Colonic mucosa (tissue), 4 donors: ENCODE results near the gene KDM4B. TPM values are rescaled to one million over a fixed set of nuclear protein-coding genes. Genes with fewer than 3 reads are reported as not detected.

Experiments
- DNase-seq: peaks from one replicate; pipeline ENCODE4 v3.0.0-alpha.2; 2020
- H3K27ac ChIP-seq: fragments of 200-600 bp; one replicate; pipeline ENCODE4 v1.8.0; 2021
- H3K27me3 ChIP-seq: fragments of 200-600 bp; one replicate; pipeline ENCODE4 v1.8.0; 2021
- H3K36me3 ChIP-seq: fragments of 200-600 bp; one replicate; pipeline ENCODE4 v1.8.0; 2021
- H3K4me1 ChIP-seq: fragments of 200-600 bp; one replicate; pipeline ENCODE4 v1.8.0; 2021; ENCODE audit warnings: mild to moderate bottlenecking
- H3K4me3 ChIP-seq: fragments of 200-600 bp; one replicate; pipeline ENCODE4 v1.8.0; 2021
- H3K9ac ChIP-seq, 2 donors: one replicate each; pipeline ENCODE4 v1.7.0; 2013; ENCODE audit warnings: control low read depth in 2 of 2, low read depth in 2 of 2, low read length in 2 of 2
- H3K9me3 ChIP-seq: fragments of 200-600 bp; one replicate; pipeline ENCODE4 v1.8.0; 2021
- intact Hi-C: fragments of 100-400 bp; cut with DNase I; formaldehyde crosslinking; loops from one replicate; pipeline ENCODE4 v1.14.1; 2022
- total RNA-seq, 2 donors: library from RNA; stranded (reverse); fragmentation: NEBNext Ultra II Directional in 1 of 2; extraction: Animal tissue kit (Norgen Biotek cat#: 25700) in 1 of 2; gene quantifications; one replicate each; pipeline ENCODE4 v1.2.1, GENCODE V29; 2021
- TF ChIP-seq, protein P1 (sequence below): fragments of 200-600 bp; IDR thresholded peaks from one replicate; pipeline ENCODE4 v1.8.0; 2022; ENCODE audit warnings: antibody characterized with exemption, mild to moderate bottlenecking
- donor health status: healthy.
- donor health status: DM: no; HTN: no; CAD: no.
- donor health status: DM: no; HTN: no; CAD: no.

Gene KDM4B
- total RNA-seq, 2 donors from 2014 or later = 35.2 to 52.9 TPM

DNA sequence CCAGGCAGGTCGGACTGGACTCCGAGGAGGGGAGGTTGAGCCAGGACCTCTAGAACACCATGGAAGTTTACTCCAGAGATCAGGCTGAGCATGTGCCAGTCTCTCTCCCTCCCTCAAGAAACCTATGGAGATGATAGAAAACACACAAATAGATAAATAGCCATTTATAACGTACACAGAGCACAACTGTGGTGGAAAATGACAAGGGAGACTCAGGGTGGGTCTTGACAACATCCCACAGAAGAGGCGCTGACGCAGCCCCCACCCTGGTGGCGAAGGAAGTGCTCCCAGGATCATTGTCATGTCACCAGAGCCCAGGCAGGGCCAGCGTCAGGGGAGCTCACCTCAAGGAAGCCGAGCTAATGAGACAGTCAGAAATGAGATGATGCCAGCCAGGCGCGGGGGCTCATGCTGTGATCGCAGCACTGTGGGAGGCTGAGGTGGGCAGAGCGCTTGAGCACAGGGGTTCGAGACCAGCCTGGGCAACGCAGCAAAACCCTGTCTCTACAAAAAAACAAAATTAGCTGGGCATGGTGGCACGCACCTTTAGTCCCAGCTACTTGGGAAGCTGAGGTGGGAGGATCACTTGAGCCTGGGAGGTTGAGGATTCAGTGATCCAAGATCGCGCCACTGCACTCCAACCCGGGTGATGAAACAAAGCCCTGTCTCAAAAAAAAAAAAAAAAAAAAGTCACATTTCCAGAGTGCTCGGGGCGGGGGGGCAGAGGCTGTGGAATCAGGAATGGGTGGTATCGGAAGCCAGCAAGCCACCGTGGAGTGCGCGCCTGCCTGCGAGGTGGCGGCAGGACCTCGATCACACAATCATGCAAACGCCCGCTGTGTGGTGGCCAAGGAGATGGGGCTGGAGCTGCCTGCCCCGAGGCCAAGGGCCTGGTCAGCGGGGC is 178.4 kb downstream of the KDM4B start:
- Histone ChIP-seq H3K27me3 (no peaks in the 10 kb centered on the region), H3K4me3 (no peak overlapping the region), H3K9ac (no peak overlapping the region), H3K4me1 (no peaks in the 10 kb centered on the region), H3K9me3 (no peaks in the 10 kb centered on the region), H3K27ac (no peak overlapping the region), H3K36me3 (peaks cover 12% of the 10 kb centered on the region)
- no peak for DNase-seq
- TF ChIP-seq, protein P1, sequence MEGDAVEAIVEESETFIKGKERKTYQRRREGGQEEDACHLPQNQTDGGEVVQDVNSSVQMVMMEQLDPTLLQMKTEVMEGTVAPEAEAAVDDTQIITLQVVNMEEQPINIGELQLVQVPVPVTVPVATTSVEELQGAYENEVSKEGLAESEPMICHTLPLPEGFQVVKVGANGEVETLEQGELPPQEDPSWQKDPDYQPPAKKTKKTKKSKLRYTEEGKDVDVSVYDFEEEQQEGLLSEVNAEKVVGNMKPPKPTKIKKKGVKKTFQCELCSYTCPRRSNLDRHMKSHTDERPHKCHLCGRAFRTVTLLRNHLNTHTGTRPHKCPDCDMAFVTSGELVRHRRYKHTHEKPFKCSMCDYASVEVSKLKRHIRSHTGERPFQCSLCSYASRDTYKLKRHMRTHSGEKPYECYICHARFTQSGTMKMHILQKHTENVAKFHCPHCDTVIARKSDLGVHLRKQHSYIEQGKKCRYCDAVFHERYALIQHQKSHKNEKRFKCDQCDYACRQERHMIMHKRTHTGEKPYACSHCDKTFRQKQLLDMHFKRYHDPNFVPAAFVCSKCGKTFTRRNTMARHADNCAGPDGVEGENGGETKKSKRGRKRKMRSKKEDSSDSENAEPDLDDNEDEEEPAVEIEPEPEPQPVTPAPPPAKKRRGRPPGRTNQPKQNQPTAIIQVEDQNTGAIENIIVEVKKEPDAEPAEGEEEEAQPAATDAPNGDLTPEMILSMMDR = no peak
- intact Hi-C loops = no loop called here

DNA sequence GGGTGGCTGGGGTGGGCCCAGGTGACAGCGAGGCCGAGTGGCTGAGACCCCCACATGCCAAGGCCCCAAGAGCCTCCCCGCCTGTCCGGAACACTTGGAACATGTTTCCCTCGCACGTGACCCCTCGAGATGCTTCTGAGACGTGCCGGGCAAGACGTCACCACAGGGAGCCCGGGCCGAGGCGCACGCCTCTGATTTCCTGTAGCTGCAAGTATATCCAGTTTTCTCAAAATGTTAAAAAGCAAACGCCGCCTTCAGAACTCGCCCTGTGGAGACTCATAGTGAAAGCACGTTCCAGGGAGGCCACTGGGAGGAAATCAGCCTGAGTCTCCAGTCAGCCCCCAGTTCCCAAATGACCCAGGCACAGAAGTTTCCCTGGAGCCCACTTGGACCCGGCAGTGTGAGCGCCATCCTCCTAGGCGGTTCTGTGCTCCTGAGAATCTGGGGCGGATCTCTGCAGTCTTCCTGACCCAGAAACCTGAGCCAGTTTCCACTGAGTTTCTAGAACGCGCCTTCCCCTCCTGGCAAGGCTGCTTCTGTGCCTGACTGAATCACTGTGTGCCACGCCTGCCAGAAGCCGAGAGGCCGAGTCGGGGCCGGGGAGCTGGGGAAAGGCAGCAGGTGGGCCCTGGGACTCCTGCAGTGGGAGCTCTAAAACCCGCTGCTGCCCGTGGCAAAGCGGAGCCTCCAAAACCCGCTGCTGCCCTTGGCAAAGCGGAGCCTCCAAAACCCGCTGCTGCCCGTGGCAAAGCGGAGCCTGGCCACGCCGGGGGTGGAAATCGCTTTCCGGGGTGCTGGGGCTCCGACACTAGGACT is 179.3 kb downstream of the KDM4B start:
- H3K9me3 ChIP-seq = no peaks in the 10 kb centered on the region
- H3K9ac ChIP-seq = no peak overlapping the region
- H3K4me3 ChIP-seq = no peak overlapping the region
- TF ChIP-seq, protein P1 = no peak
- no peak overlapping the region for H3K27ac ChIP-seq
- DNase-seq = no peak
- intact Hi-C loops = no loop called here
- H3K36me3 ChIP-seq = peaks cover 12% of the 10 kb centered on the region
- no peaks in the 10 kb centered on the region for H3K4me1 ChIP-seq
- no peaks in the 10 kb centered on the region for H3K27me3 ChIP-seq

DNA sequence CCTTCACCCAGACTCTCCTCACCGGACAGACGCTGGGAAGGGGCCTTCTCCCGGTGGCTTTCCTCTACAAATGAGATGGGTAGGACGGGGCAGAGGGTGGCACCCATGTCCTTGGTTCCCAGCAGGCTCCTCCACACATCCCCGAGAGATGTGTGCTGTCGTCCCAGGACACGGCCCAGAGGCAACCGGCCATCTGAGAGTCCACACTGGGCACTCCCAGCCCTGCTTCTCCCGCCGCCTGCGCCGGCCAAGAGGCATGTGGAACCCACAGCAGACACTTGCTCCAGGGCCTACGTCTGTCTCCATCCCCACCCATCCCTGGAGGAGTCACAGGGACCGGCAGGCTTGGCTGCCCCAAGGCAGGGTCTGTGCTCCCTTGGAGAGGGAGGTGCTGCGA is 179.9 kb downstream of the KDM4B start:
- H3K36me3 ChIP-seq = peaks cover 11% of the 10 kb centered on the region
- intact Hi-C loops = no loop called here
- no peak overlapping the region for H3K9ac ChIP-seq
- DNase-seq = no peak
- H3K27me3 ChIP-seq = no peaks in the 10 kb centered on the region
- H3K9me3 ChIP-seq = no peaks in the 10 kb centered on the region
- H3K4me1 ChIP-seq = no peaks in the 10 kb centered on the region
- TF ChIP-seq, protein P1 = no peak
- no peak overlapping the region for H3K4me3 ChIP-seq
- no peak overlapping the region for H3K27ac ChIP-seq

DNA sequence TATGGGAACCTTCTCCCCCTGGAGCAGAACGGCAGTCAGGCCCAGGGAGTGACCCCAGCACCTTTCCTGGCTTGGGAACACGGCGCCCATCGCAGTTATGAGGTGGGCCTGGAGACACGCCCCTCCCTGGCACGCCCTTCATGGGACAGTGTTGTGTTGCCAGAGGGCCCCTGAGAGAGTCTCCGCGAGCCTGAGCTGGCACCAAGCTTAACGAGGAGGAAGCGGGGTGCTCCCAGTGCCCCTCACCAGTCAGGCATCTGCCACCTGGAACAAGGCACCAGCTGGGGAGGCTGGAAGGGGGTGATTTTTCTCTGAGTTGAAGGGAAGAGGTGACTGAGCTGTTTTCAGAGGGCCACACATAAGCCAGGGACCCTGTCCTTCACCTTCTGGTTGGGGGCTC is 180.6 kb downstream of the KDM4B start:
- no peak overlapping the region for H3K4me3 ChIP-seq
- DNase-seq = no peak

More for the DNA sequence above, 180.6 kb downstream of the KDM4B start:
- Histone ChIP-seq H3K4me1 (no peaks in the 10 kb centered on the region), H3K27me3 (no peaks in the 10 kb centered on the region), H3K27ac (no peak overlapping the region), H3K9ac (no peak overlapping the region), H3K9me3 (no peaks in the 10 kb centered on the region), H3K36me3 (peaks cover 4% of the 10 kb centered on the region)
- intact Hi-C loops = no loop called here
- TF ChIP-seq, protein P1 = no peak
